NCI-H460 (cell line): ENCODE results near the gene EDDM3A. TPM values are rescaled to one million over a fixed set of nuclear protein-coding genes. Genes with fewer than 3 reads are reported as not detected.

ENCODE experiments used
- DNase-seq: peaks from one replicate; pipeline ENCODE4 v3.0.0-alpha.2; 2016; ENCODE audit warnings: low read depth; ENCODE audit errors: extremely low read depth
- total RNA-seq: library from RNA; depleted of rRNA; stranded (reverse); fragments of >200 nt; shearing (Covaris generic); gene quantifications from 2 replicates; pipeline ENCODE4 v1.2.3, GENCODE V29; 2014; rRNA removed

Gene EDDM3A
- total RNA-seq, 1 experiment from 2014 or later, result not detected

- no peak for DNase-seq
These were observed 36.7 kb downstream of the EDDM3A start for GRCh38 chr14:20782280-20782890.

GRCh38 chr14:20787025-20787424 is 41.3 kb downstream of the EDDM3A start:
- DNase-seq, result no peak

GRCh38 chr14:20789230-20789813 is 43.6 kb downstream of the EDDM3A start:
- no peak for DNase-seq

GRCh38 chr14:20790464-20791116 is 44.9 kb downstream of the EDDM3A start:
- DNase-seq, result no peak

GRCh38 chr14:20791187-20791586 is 45.5 kb downstream of the EDDM3A start:
- DNase-seq, result no peak

GRCh38 chr14:20791597-20791996 is 45.9 kb downstream of the EDDM3A start:
- no peak for DNase-seq

- no peak for DNase-seq
These were observed 46.9 kb downstream of the EDDM3A start for GRCh38 chr14:20792556-20792955.

GRCh38 chr14:20794644-20795369 is 49.1 kb downstream of the EDDM3A start:
- DNase-seq, result no peak

GRCh38 chr14:20797164-20797563 is 51.5 kb downstream of the EDDM3A start:
- DNase-seq, result no peak

Other genes with a start within 250 kb of the EDDM3A start
- not detected in 2 replicates for gene RNASE10, start 240.3 kb upstream of the EDDM3A start, total RNA-seq
- not detected in 2 replicates for gene RNASE9, start 184.8 kb upstream of the EDDM3A start, total RNA-seq
- gene RNASE11, start 157.9 kb upstream of the EDDM3A start, total RNA-seq, result not detected in 2 replicates
- gene RNASE12, start 154.5 kb upstream of the EDDM3A start, total RNA-seq, result not detected in 2 replicates
- not detected in 2 replicates for gene OR6S1, start 104.2 kb upstream of the EDDM3A start, total RNA-seq
- 22.9 and 36.7 TPM in 2 replicates for gene RNASE4, start 61.3 kb upstream of the EDDM3A start, total RNA-seq
- 12.5 and 14.7 TPM in 2 replicates for gene ANG, start 57.1 kb upstream of the EDDM3A start, total RNA-seq
- not detected in 2 replicates for gene EDDM3B, start 22.5 kb downstream of the EDDM3A start, total RNA-seq
- gene RNASE6, start 35.4 kb downstream of the EDDM3A start, total RNA-seq, result 0.20 TPM in 1 of 2 replicates, not detected in the other
- not detected in 2 replicates for gene RNASE1, start 57.0 kb downstream of the EDDM3A start, total RNA-seq
- gene RNASE3, start 145.5 kb downstream of the EDDM3A start, total RNA-seq, result not detected in 2 replicates
- gene RNASE2, start 209.6 kb downstream of the EDDM3A start, total RNA-seq, result not detected in 2 replicates
- 76.6 and 80.5 TPM in 2 replicates for gene METTL17, start 244.1 kb downstream of the EDDM3A start, total RNA-seq